Measurements from ENCODE around the gene FUS. TPM values are rescaled to one million over a fixed set of nuclear protein-coding genes. Genes with fewer than 3 reads are reported as not detected.

FUS gene
- total RNA-seq, 1 donor from 2014 or later, result 752 TPM

GRCh38 chr16:31177136-31177535 is 2.8 kb upstream of the FUS start:
- no peaks in the 10 kb centered on the region for H3K9me3 Mint-ChIP-seq
- ChIA-PET POLR2A (interaction anchor here (0.6 to 5.2 kb wide), 10 partner anchors 13 to 282 kb away, joined by 3 to 147 read pairs (median 4); partner anchors contain the start of genes ARMC5, PYCARD, ZNF646 and ZNF668), CTCF (interaction anchor here (1.0 to 2.2 kb wide), 3 partner anchors 35 to 205 kb away, joined by 3 to 12 read pairs (median 4); no protein-coding TSS in a partner anchor)
- H3K27me3 Mint-ChIP-seq, result no peaks in the 10 kb centered on the region
- intact Hi-C loops (cut with micrococcal nuclease), result loop anchor here (5.0 to 10.0 kb wide), 3 partner anchors 60 to 1360 kb away; partner anchors contain the start of genes KAT8, PAGR1 and ZNF267
- peak overlapping the region; percentile 100 for H3K27ac Mint-ChIP-seq
- peak overlapping the region; percentile 30 for H3K4me3 Mint-ChIP-seq
- DNase-seq (no peak), ATAC-seq (ENCODE audit: low read depth) (no peak)
- H3K36me3 Mint-ChIP-seq (ENCODE audit: low read depth), result peaks cover 17% of the 10 kb centered on the region
- TF ChIP-seq, protein P1, sequence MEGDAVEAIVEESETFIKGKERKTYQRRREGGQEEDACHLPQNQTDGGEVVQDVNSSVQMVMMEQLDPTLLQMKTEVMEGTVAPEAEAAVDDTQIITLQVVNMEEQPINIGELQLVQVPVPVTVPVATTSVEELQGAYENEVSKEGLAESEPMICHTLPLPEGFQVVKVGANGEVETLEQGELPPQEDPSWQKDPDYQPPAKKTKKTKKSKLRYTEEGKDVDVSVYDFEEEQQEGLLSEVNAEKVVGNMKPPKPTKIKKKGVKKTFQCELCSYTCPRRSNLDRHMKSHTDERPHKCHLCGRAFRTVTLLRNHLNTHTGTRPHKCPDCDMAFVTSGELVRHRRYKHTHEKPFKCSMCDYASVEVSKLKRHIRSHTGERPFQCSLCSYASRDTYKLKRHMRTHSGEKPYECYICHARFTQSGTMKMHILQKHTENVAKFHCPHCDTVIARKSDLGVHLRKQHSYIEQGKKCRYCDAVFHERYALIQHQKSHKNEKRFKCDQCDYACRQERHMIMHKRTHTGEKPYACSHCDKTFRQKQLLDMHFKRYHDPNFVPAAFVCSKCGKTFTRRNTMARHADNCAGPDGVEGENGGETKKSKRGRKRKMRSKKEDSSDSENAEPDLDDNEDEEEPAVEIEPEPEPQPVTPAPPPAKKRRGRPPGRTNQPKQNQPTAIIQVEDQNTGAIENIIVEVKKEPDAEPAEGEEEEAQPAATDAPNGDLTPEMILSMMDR (IDR thresholded peaks at IDR 0.05), result no peak
- H3K4me1 Mint-ChIP-seq, result peaks cover 34% of the 10 kb centered on the region

DNA sequence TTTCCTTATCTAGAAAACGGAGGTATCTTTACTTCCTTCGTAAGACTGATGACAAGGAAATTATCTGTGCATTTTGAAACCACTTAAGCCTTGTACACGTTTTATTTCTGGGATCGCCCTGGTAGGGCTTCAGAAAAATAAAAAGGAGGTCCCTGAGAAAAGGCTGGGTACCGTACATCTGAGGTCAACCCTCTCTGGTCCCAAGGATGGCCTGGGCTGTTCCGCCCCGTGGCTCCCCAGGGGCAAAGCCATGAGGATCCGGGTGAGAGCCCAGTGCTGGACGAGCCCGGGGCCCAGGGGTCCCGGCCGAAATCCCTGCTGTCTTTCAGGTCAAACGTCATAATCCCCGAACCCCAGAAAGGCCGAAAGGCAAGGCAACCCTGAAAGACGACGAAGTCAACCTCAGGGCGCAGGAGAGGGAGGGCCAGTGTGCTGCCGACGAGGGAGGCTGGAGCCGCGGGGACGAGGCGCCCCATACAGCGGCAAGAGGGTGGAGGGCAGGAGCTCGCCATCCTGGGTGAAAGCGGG is 656 bp upstream of the FUS start:
- TF ChIP-seq, protein P1 (IDR thresholded peaks at IDR 0.05), result no peak
- H3K36me3 Mint-ChIP-seq (ENCODE audit: low read depth), result peaks cover 37% of the 10 kb centered on the region
- intact Hi-C loops (cut with micrococcal nuclease), result loop anchor here (1.0 to 10.0 kb wide), 4 partner anchors 62 to 1362 kb away; partner anchors contain the start of genes KAT8, PAGR1 and ZNF267
- H3K9me3 Mint-ChIP-seq, result no peaks in the 10 kb centered on the region
- peak overlapping the region; percentile 100 for H3K27ac Mint-ChIP-seq
- peak; percentile 3 for ATAC-seq (ENCODE audit: low read depth)
- ChIA-PET CTCF (interaction anchor here (1.8 kb wide), 1 partner anchor 37 kb away, joined by 11 read pairs; no protein-coding TSS in a partner anchor), POLR2A (interaction anchor here (0.6 to 5.2 kb wide), 45 partner anchors 10 to 1441 kb away, joined by 3 to 147 read pairs (median 6); partner anchors contain the start of genes ARMC5, BCKDK, FBRS and HSD3B7)
- no peaks in the 10 kb centered on the region for H3K27me3 Mint-ChIP-seq
- DNase-seq, result no peak
- H3K4me3 Mint-ChIP-seq, result peak overlapping the region; percentile 96
- peaks cover 54% of the 10 kb centered on the region for H3K4me1 Mint-ChIP-seq

DNA sequence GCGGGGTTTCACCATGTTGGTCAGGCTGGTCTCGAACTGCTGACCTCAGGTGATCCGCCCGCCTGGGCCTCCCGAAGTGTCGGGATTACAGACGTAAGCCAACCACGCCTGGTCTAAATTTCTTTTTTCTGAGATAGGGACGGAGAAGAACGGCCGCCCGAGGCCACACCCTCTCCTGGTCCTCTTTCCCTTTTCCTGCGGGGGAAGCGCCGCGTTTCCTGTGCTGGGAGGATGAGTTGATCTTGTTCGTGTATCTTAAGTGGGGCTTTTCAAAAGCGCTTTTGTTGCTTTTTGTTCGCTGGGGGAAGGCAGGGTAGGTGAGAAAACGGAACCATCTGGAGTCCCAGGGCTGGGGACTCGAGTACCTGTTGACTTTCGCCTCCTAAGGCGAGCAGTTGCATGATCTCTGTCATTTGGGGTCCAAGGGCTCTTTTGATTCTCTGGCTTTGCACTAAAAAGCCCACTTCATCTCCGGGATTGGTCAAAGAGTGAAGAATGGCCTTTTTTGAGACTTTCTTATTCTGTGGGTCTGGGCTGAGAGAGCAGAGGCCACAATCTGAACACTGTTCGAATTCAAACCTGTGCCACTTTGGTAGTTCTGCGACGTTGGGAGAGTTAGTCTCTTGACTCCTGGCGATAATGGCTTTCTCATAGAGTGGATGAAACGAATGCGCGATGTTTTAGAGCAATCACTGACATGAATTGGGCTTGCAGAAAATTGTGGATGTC is 1.3 kb downstream of the FUS start:
- DNase-seq, result peak; percentile 32
- ChIA-PET POLR2A (interaction anchor here (0.6 to 5.2 kb wide), 32 partner anchors 8 to 692 kb away, joined by 3 to 147 read pairs (median 10); partner anchors contain the start of genes ARMC5, BCKDK, HSD3B7 and ITGAM), CTCF (no interaction called here)
- peak overlapping the region; percentile 96 for H3K4me3 Mint-ChIP-seq
- peaks cover 56% of the 10 kb centered on the region for H3K36me3 Mint-ChIP-seq (ENCODE audit: low read depth)
- peaks cover 64% of the 10 kb centered on the region for H3K4me1 Mint-ChIP-seq
- no peaks in the 10 kb centered on the region for H3K27me3 Mint-ChIP-seq
- intact Hi-C loops (cut with micrococcal nuclease), result loop anchor here (1.0 to 2.0 kb wide), 2 partner anchors 11 to 22 kb away; no protein-coding TSS in a partner anchor
- peak overlapping the region; percentile 100 for H3K27ac Mint-ChIP-seq
- no peak for ATAC-seq (ENCODE audit: low read depth)
- TF ChIP-seq, protein P1 (IDR thresholded peaks at IDR 0.05), result no peak
- no peaks in the 10 kb centered on the region for H3K9me3 Mint-ChIP-seq

DNA sequence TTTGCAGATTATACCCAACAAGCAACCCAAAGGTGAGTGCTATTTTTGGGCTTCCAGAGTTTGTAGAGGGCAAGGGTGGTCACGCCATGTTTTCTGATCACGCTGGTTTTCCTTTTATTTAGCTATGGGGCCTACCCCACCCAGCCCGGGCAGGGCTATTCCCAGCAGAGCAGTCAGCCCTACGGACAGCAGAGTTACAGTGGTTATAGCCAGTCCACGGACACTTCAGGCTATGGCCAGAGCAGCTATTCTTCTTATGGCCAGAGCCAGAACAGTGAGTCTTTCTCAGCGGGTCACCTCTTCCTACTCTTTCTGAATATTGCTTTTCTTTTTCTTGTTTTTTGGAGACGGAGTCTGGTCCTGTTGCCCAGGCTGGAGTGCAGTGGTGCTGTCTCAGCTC is 2.5 kb downstream of the FUS start:
- H3K4me3 Mint-ChIP-seq, result peak overlapping the region; percentile 96
- H3K27me3 Mint-ChIP-seq, result no peaks in the 10 kb centered on the region
- ChIA-PET POLR2A (interaction anchor here (0.6 to 2.9 kb wide), 5 partner anchors 10 to 823 kb away, joined by 3 to 16 read pairs (median 8); partner anchors contain the start of genes PYCARD and ZNF843), CTCF (no interaction called here)
- H3K27ac Mint-ChIP-seq, result peak overlapping the region; percentile 64
- TF ChIP-seq, protein P1 (IDR thresholded peaks at IDR 0.05), result no peak
- intact Hi-C loops (cut with micrococcal nuclease), result no loop called here
- H3K9me3 Mint-ChIP-seq, result no peaks in the 10 kb centered on the region
- no peak for DNase-seq
- H3K36me3 Mint-ChIP-seq (ENCODE audit: low read depth), result peaks cover 67% of the 10 kb centered on the region
- no peak for ATAC-seq (ENCODE audit: low read depth)
- peaks cover 62% of the 10 kb centered on the region for H3K4me1 Mint-ChIP-seq
